ENCODE measurements around the gene MAP3K3. TPM values are rescaled to one million over a fixed set of nuclear protein-coding genes. Genes with fewer than 3 reads are reported as not detected.

MAP3K3 gene
- total RNA-seq, 1 donor from 2014 or later: 48.8 TPM

DNA sequence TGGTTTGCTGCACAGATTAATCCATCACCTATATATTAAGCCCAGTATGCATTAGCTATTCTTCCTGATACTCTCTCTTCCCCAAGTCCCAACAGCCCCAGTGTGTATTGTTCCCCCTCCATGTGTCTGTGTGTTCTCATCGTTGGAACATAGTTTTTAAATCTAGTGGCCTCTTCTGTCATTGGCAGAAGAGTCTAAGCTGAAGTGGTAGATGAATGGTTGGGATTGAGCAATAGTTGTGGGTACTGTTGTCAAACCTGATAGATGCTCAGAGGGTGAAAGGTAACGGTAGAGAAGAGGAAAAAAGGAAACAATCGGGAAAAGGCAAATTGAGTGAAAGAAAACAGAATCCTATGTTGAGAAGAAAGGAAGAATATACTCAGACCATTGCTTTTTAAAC, 29.9 kb downstream of the MAP3K3 start:
- no peak for DNase-seq (ENCODE audit: low spot score)

GRCh38 chr17:63653050-63653449, 30.8 kb downstream of the MAP3K3 start:
- no peak for DNase-seq (ENCODE audit: low spot score)

GRCh38 chr17:63657786-63658185, 35.6 kb downstream of the MAP3K3 start:
- no peak for DNase-seq (ENCODE audit: low spot score)

DNA sequence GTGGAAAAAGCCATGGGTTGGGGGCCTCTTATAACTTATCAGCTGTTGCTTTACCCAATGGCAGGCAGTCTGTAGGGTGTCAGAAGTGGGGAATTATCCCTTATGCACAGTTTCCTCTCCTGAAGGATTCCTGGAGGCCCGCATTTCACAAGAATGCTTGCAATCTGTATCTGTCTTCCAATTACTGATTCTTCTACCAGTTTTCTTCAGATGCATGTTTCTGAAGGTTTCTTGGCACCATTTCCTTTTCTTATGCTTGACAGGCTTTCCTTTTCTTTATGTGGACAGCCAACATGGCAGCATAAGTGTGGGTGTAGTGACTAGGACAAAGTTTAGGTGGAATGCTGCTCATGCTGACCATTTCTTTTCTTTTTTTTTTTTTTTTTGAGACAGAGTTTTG, 36.1 kb downstream of the MAP3K3 start:
- no peak for DNase-seq (ENCODE audit: low spot score)

GRCh38 chr17:63659850-63660249, 37.6 kb downstream of the MAP3K3 start:
- no peak for DNase-seq (ENCODE audit: low spot score)

DNA sequence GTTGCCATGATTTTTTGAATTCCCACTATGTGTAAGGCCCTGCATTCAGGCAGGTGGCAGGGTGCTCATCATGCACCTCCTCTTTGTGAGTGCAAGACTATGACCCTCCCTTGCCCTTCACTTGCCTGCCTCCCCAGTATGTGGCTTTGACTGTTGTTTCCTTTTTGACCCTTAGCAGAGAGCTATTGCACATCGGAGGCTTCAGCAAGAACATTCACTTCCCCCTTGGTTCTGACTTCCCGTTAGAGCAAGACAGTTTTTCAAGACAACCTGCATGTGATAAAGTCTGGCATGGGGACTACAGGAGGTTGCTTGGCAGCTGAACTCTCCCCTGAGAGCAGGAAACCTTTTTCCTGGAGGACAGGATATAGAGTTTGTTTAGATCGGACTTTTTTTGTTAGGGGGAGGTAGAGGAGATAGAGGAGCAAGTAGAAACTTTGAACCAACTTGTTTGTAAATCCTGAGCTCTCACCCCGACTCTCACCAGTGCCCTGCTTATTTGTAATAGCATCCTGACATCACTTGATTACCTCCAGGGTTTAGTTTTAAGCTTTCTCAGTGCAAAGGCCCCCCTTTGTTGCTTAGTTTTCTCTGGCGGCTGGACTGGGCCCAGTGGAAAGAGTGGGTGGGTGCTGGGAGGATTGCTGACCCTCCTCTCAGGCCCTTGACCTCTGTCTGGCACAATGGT, 43.5 kb downstream of the MAP3K3 start:
- DNase-seq (ENCODE audit: low spot score): no peak

DNA sequence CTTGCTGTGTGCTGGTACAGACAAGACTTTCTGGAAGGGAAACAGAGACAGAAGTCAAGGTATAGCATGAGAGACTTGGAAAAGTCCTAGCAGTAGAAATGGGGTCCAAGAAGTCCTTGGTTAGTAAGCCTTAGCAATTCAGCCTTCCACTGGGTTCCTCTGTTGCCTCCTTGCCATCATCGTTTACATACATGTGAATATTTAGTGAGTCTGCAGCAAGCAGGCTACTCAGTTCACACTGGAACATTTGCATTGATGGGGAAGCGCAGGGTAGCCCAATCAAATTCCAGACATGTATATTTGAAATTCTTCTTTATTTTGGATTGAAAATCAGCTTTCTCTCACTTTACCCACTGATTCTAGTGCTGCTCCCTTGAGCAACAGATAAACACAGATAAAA, 50.6 kb downstream of the MAP3K3 start:
- no peak for DNase-seq (ENCODE audit: low spot score)

DNA sequence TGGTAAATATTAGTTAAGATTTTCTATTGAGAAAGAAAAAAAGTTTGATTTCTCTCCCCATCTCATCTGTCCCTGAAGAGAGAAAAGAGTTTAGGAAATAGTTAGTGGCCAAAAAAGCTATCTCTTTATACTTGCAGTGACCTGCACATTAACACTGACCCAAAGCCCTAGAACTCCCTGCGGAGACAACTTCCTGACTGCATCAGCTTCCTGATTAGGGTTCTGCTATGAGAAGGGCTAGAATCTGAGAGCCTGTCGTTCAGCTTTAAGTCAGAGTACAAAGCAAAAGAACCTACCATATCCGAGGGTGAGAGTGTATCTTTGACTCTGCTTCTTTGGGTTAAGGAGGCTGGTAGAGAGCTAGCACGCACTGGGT, 53.0 kb downstream of the MAP3K3 start:
- DNase-seq (ENCODE audit: low spot score): no peak

DNA sequence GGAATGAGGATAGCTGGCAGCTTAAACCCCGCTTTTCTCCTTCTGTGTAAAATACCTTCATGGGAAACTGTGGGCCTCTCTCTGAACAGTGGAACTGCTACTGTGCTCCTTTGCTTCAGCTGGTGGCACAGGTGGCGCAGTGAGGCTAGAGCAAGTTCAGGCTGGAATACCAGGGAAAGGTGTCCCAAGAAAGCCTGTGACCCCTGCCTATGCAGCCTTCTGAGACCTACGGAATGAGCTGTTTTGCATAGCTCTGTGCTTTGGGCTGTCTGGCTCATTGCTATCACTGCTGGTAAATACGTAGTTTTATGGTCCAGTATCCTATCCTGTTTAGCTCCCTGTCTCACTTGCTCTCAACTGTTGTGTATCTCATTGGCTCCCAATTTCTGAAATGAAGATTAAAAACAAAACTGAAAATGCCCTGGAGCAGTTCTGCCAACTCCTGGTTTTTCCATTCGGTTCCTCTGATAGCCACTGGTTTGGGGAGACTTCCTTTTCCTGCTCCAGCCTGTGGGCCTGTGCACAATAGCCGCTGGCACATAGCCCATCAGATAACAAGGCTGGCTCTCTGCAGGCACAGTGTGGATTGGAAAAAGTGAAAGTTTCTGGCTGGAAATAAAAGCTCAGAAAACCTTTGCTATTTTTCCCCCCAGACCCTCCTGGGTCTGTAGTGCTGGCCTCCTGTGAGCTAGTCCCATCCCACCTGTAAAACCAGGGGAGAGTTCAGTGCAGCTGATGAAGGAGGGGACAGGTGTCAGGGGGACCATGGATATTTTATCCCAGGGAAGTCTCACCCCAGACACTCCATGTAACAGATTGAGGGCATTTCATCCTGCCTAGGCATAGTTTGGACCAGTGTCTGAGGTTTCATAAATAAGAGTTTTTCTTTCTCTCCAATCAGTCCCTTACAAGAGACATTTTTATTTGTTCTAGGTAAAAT, 53.7 kb downstream of the MAP3K3 start:
- DNase-seq (ENCODE audit: low spot score): no peak

- DNase-seq (ENCODE audit: low spot score): no peak
These were observed 54.4 kb downstream of the MAP3K3 start for GRCh38 chr17:63676584-63676983.

DNA sequence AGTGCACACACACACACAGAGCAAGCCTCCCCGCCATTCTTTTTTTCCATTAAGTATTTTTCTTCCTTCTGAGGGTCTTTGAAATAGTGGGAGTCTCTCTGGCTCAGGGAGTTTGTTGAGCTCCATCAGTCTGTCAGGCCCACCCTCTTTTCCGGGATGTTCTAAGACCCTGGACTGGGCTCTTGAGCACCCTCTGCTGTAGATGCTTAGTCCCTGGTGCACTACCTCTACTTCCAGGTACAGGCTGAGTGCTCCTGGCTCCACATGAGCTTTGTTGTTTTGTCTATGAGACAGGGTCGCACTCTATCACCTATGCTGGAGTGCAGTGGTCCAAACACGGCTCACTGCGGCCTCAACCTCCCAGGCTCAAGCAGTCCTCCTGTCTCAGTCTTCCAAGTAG, 57.0 kb downstream of the MAP3K3 start:
- DNase-seq (ENCODE audit: low spot score): no peak

- DNase-seq (ENCODE audit: low spot score): no peak
These were observed 58.5 kb downstream of the MAP3K3 start for GRCh38 chr17:63680700-63681099.

- no peak for DNase-seq (ENCODE audit: low spot score)
These were observed 59.3 kb downstream of the MAP3K3 start for GRCh38 chr17:63681530-63681929.

- no peak for DNase-seq (ENCODE audit: low spot score)
These were observed 60.2 kb downstream of the MAP3K3 start for GRCh38 chr17:63682441-63682840.

DNA sequence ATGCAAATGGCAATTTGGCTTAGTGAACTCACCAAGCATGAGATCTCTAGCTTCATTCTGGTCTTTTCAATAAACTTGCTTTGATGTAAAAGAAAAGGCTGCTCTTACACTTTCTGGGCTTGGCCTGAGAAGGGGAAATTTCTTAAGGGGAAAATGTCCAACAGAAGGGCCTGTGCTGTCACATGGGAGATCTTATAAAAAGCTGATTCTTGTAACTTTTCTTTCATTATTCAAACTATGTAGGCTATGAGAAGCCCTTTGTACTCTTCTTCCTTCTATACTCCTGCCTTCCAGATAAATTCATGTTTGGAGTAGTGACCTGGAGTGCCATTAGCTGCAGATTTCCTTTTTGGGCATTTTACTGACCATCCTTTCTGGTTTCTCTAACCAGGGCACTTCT, 60.8 kb downstream of the MAP3K3 start:
- no peak for DNase-seq (ENCODE audit: low spot score)

DNA sequence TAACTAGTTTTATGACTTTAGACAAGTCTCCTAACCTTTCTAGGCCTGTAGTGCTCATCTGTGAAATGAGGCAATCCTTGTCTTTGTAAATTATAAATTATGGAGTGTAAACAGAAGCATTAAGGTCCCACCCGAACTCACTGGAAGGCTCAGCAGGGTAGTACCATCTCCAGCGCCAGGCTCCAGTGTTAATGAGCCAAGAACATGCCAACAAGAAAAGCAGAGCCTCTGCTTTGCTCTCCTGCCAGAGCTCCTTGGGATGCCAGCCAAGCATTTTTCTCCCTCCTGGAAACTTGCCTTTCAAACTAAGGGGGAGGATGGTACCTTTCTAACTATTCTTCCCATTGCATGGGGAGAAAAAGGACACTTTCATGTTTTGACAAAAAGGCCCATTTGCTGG, 62.8 kb downstream of the MAP3K3 start:
- DNase-seq (ENCODE audit: low spot score): no peak

GRCh38 chr17:63685578-63685977, 63.4 kb downstream of the MAP3K3 start:
- DNase-seq (ENCODE audit: low spot score): no peak

- DNase-seq (ENCODE audit: low spot score): no peak
These were observed 64.0 kb downstream of the MAP3K3 start for GRCh38 chr17:63686138-63686685.

DNA sequence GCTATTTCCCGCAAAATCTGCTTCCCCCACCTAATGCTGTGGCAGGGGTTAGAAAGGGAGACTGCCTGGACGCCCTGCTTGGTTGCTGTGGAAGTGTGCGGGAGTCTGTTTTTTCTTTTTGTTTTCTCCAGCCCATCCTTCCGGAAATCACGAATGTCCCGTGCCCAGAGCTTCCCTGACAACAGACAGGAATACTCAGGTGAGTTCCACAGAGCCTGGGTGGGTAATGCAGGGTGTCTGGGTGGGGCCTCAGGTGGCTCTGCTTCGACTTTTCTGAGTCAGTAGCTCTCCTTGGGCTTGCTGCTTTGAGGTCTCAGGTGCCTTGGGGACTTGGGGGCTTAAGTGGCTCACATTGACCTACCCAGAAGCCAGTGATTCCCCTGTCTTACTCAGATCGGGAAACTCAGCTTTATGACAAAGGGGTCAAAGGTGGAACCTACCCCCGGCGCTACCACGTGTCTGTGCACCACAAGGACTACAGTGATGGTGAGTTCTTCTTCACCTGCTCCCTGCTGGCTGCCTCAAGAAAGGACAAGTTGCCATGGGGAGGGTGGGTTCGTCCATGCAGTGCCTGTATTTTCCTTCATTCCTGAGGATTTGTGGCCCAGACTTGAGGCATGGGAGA, 66.3 kb downstream of the MAP3K3 start:
- DNase-seq (ENCODE audit: low spot score): no peak

DNA sequence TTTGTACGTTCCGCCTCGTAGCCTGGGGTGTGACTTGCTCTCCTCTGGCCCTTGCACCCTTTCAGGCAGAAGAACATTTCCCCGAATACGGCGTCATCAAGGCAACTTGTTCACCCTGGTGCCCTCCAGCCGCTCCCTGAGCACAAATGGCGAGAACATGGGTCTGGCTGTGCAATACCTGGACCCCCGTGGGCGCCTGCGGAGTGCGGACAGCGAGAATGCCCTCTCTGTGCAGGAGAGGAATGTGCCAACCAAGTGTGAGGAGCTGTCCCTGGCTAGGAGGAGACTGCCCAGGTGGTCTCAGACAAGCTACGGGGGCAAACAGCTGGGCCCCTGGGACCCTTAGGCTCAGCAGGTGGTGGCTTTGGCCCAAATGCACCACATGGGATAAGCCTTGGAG, 67.3 kb downstream of the MAP3K3 start:
- no peak for DNase-seq (ENCODE audit: low spot score)

- DNase-seq (ENCODE audit: low spot score): no peak
These were observed 70.1 kb downstream of the MAP3K3 start for GRCh38 chr17:63692195-63692816.
